Ectodermal cell (in vitro differentiated cells): ENCODE results near the gene F12.

Experiments used
- H3K27ac ChIP-seq: 2 replicates; pipeline ENCODE4 v1.7.0; 2013; ENCODE audit warnings: mild to moderate bottlenecking, low read depth, low read length; ENCODE audit not compliant: insufficient read depth, poor library complexity, severe bottlenecking
- H3K27me3 ChIP-seq: 2 replicates; pipeline ENCODE4 v1.7.0; 2013; ENCODE audit warnings: mild to moderate bottlenecking, low read length; ENCODE audit not compliant: insufficient read depth, control insufficient read depth, poor library complexity, severe bottlenecking
- H3K36me3 ChIP-seq: one replicate; pipeline ENCODE4 v1.7.0; 2013; ENCODE audit warnings: low read length; ENCODE audit not compliant: control insufficient read depth, insufficient read depth
- H3K4me1 ChIP-seq: one replicate; pipeline ENCODE4 v1.7.0; 2013; ENCODE audit warnings: low read length; ENCODE audit not compliant: control insufficient read depth, insufficient read depth
- H3K4me3 ChIP-seq: 2 replicates; pipeline ENCODE4 v1.7.0; 2013; ENCODE audit warnings: low read depth, low read length, control low read depth; ENCODE audit not compliant: insufficient read depth
- H3K9me3 ChIP-seq: 2 replicates; pipeline ENCODE4 v1.7.0; 2013; ENCODE audit warnings: mild to moderate bottlenecking, low read length, moderate library complexity; ENCODE audit not compliant: control insufficient read depth
- WGBS, 2 experiments: methylation state at CpG; one replicate each; pipeline ENCODE4 v1.1.7; 2013; ENCODE audit warnings: missing lambda C conversion rate in 2 of 2; 5-methylcytosine and 5-hydroxymethylcytosine counted together

Gene F12

GRCh38 chr5:177359860-177360259, 49.5 kb downstream of the F12 start:
- WGBS, 2 experiments: 83 to 84% methylated on average over 3 of the region's 3 CpGs
- Histone ChIP-seq H3K27me3 (peaks cover 20% of the 10 kb centered on the region), H3K4me3 (no peak overlapping the region), H3K36me3 (no peaks in the 10 kb centered on the region), H3K9me3 (no peaks in the 10 kb centered on the region), H3K27ac (no peak overlapping the region), H3K4me1 (peaks cover 10% of the 10 kb centered on the region)

GRCh38 chr5:177359451-177359851, 49.9 kb downstream of the F12 start:
- H3K4me3 ChIP-seq: no peak overlapping the region
- no peak overlapping the region for H3K27ac ChIP-seq
- peaks cover 16% of the 10 kb centered on the region for H3K27me3 ChIP-seq
- 88 to 90% methylated on average over 6 of the region's 6 CpGs for WGBS, 2 experiments
- no peaks in the 10 kb centered on the region for H3K36me3 ChIP-seq
- H3K9me3 ChIP-seq: no peaks in the 10 kb centered on the region
- H3K4me1 ChIP-seq: peaks cover 10% of the 10 kb centered on the region

- Histone ChIP-seq H3K27ac (no peak overlapping the region), H3K4me1 (peaks cover 7% of the 10 kb centered on the region), H3K4me3 (no peak overlapping the region), H3K9me3 (no peaks in the 10 kb centered on the region), H3K27me3 (peaks cover 7% of the 10 kb centered on the region), H3K36me3 (no peaks in the 10 kb centered on the region)
- WGBS, 2 experiments: 80 to 90% methylated on average over 5 of the region's 5 CpGs
Measured at GRCh38 chr5:177358370-177358819, 51.0 kb downstream of the F12 start.

- Histone ChIP-seq H3K4me3 (no peak within 1 kb of the TSS), H3K27me3 (peaks cover 2% of the 10 kb centered on the region), H3K9me3 (no peaks in the 10 kb centered on the region), H3K36me3 (no peaks in the 10 kb centered on the region), H3K4me1 (peaks cover 6% of the 10 kb centered on the region), H3K27ac (no peak within 1 kb of the TSS)
- 87% methylated on average over 37 of the region's 37 CpGs for WGBS, 2 experiments
Measured at GRCh38 chr5:177357459-177358351, 51.7 kb downstream of the F12 start, which contains the start of gene RGS14. RGS14 (plus strand) TSS chr5:177357924; CDS start chr5:177358025, 101 bp downstream.

GRCh38 chr5:177357146-177357458, 52.3 kb downstream of the F12 start:
- Histone ChIP-seq H3K4me1 (no peaks in the 10 kb centered on the region), H3K27me3 (no peaks in the 10 kb centered on the region), H3K36me3 (no peaks in the 10 kb centered on the region), H3K27ac (no peak overlapping the region), H3K4me3 (no peak overlapping the region), H3K9me3 (no peaks in the 10 kb centered on the region)
- 91 to 95% methylated on average over 5 of the region's 5 CpGs for WGBS, 2 experiments

GRCh38 chr5:177356746-177357145, 52.6 kb downstream of the F12 start:
- Histone ChIP-seq H3K9me3 (no peaks in the 10 kb centered on the region), H3K4me1 (no peaks in the 10 kb centered on the region), H3K36me3 (no peaks in the 10 kb centered on the region), H3K27me3 (no peaks in the 10 kb centered on the region), H3K27ac (no peak overlapping the region), H3K4me3 (no peak overlapping the region)
- 86 to 88% methylated on average over 3 of the region's 3 CpGs for WGBS, 2 experiments

GRCh38 chr5:177355868-177356168, 53.5 kb downstream of the F12 start:
- H3K4me1 ChIP-seq: peaks cover 2% of the 10 kb centered on the region
- 21 to 28% methylated on average over 1 of the region's 1 CpG for WGBS, 2 experiments
- no peaks in the 10 kb centered on the region for H3K27me3 ChIP-seq
- no peak overlapping the region for H3K4me3 ChIP-seq
- no peak overlapping the region for H3K27ac ChIP-seq
- H3K36me3 ChIP-seq: no peaks in the 10 kb centered on the region
- no peaks in the 10 kb centered on the region for H3K9me3 ChIP-seq

- 88 to 92% methylated on average over 1 of the region's 1 CpG for WGBS, 2 experiments
- Histone ChIP-seq H3K27ac (no peak overlapping the region), H3K9me3 (no peaks in the 10 kb centered on the region), H3K36me3 (no peaks in the 10 kb centered on the region), H3K4me3 (no peak overlapping the region), H3K4me1 (peaks cover 7% of the 10 kb centered on the region), H3K27me3 (no peaks in the 10 kb centered on the region)
Measured at GRCh38 chr5:177355162-177355867, 54.0 kb downstream of the F12 start.

- 71 to 79% methylated on average over 3 of the region's 3 CpGs for WGBS, 2 experiments
- Histone ChIP-seq H3K4me1 (peaks cover 11% of the 10 kb centered on the region), H3K4me3 (no peak overlapping the region), H3K36me3 (no peaks in the 10 kb centered on the region), H3K27ac (no peak overlapping the region), H3K27me3 (no peaks in the 10 kb centered on the region), H3K9me3 (no peaks in the 10 kb centered on the region)
Measured at GRCh38 chr5:177354711-177355110, 54.7 kb downstream of the F12 start.

GRCh38 chr5:177354256-177354655, 55.1 kb downstream of the F12 start:
- no peak overlapping the region for H3K4me3 ChIP-seq
- H3K36me3 ChIP-seq: no peaks in the 10 kb centered on the region
- no peaks in the 10 kb centered on the region for H3K9me3 ChIP-seq
- H3K27me3 ChIP-seq: no peaks in the 10 kb centered on the region
- WGBS, 2 experiments: 85 to 96% methylated on average over 3 of the region's 3 CpGs
- H3K27ac ChIP-seq: no peak overlapping the region
- H3K4me1 ChIP-seq: peaks cover 11% of the 10 kb centered on the region
